ENCODE results near the gene FOXP4.

FOXP4 gene

DNA sequence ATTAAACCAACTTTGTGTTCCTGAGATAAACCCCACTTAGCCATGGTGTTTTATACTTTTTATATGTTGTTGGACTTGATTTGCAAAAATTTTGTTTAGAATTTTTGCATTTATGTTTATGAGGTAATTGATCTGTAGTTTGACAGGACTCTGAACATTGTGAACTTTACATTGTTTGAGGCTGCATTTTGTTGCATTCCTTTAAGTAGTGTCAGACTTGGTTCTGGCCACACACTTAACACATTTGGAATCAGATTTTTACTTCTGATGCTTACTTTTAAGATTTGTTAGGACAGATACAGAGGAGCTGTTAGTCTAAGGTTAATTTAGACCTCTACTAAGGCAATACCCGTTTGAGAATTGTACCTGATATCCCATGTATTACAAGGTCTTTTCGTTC is 75.6 kb downstream of the FOXP4 start:
- H3K4me3 ChIP-seq (ENCODE audit: low read depth, low read length) = no peak overlapping the region
- CTCF ChIA-PET = interaction anchor here (0.9 to 1.6 kb wide), 4 partner anchors 13 to 253 kb away, joined by 3 to 9 read pairs (median 3); no protein-coding TSS in a partner anchor
- POLR2A ChIA-PET = no interaction called here
- TF ChIP-seq, protein P1, sequence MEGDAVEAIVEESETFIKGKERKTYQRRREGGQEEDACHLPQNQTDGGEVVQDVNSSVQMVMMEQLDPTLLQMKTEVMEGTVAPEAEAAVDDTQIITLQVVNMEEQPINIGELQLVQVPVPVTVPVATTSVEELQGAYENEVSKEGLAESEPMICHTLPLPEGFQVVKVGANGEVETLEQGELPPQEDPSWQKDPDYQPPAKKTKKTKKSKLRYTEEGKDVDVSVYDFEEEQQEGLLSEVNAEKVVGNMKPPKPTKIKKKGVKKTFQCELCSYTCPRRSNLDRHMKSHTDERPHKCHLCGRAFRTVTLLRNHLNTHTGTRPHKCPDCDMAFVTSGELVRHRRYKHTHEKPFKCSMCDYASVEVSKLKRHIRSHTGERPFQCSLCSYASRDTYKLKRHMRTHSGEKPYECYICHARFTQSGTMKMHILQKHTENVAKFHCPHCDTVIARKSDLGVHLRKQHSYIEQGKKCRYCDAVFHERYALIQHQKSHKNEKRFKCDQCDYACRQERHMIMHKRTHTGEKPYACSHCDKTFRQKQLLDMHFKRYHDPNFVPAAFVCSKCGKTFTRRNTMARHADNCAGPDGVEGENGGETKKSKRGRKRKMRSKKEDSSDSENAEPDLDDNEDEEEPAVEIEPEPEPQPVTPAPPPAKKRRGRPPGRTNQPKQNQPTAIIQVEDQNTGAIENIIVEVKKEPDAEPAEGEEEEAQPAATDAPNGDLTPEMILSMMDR (IDR thresholded peaks at IDR 0.05; ENCODE audit: insufficient read depth, low read length, missing control alignments) = no peak
- no peak for DNase-seq (ENCODE audit: low read depth, low spot score)

GRCh38 chr6:41622206-41622988 is 76.2 kb downstream of the FOXP4 start:
- POLR2A ChIA-PET = no interaction called here
- CTCF ChIA-PET = interaction anchor here (0.9 to 1.6 kb wide), 4 partner anchors 12 to 254 kb away, joined by 3 to 9 read pairs (median 3); no protein-coding TSS in a partner anchor
- H3K4me3 ChIP-seq (ENCODE audit: low read depth, low read length) = no peak overlapping the region
- no peak for DNase-seq (ENCODE audit: low read depth, low spot score)
- TF ChIP-seq, protein P1 (IDR thresholded peaks at IDR 0.05; ENCODE audit: insufficient read depth, low read length, missing control alignments) = no peak

- ChIA-PET POLR2A (no interaction called here), CTCF (interaction anchor here (2.5 kb wide), 1 partner anchor 255 kb away, joined by 7 read pairs; no protein-coding TSS in a partner anchor)
- TF ChIP-seq, protein P1 (IDR thresholded peaks at IDR 0.05; ENCODE audit: insufficient read depth, low read length, missing control alignments) = no peak
- H3K4me3 ChIP-seq (ENCODE audit: low read depth, low read length) = no peak overlapping the region
- DNase-seq (ENCODE audit: low read depth, low spot score) = no peak
Observed at GRCh38 chr6:41623330-41623729, 77.1 kb downstream of the FOXP4 start.

DNA sequence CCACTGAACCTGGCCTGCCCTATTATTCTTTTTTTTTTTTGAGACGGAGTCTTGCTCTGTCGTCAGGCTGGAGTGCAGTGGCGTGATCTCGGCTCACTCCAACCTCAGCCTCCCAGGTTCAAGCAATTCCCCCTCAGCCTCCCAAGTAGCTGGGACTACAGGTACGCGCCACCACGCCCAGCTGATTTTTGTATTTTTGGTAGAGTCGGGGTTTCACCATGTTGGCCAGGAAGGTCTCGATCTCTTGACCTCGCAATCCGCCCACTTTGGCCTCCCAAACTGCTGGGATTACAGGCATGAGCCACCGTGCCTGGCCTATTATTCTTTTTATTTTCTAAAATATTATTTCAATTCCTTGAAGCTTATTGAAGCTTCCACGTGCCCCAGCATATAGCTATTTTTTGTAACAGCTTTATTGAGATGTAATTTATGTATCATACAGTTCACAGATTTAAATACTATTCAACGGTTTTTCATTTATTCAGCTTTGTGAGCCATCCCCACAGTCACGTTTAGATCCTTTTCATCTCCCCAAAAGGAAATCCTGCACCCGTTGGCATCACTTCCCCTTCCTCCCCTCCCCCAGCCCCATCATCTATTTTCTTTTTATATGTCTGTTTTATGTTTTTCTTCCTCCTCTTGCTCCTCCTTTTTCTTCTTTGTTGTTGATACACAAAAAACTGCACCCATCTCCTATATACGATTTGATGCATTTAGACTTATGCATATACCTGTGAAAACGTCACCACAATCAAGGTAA is 78.6 kb downstream of the FOXP4 start:
- POLR2A ChIA-PET = no interaction called here
- no peak for DNase-seq (ENCODE audit: low read depth, low spot score)
- TF ChIP-seq, protein P1 (IDR thresholded peaks at IDR 0.05; ENCODE audit: insufficient read depth, low read length, missing control alignments) = no peak
- H3K4me3 ChIP-seq (ENCODE audit: low read depth, low read length) = no peak overlapping the region
- CTCF ChIA-PET = interaction anchor here (1.1 to 3.7 kb wide), 4 partner anchors 10 to 257 kb away, joined by 4 to 22 read pairs (median 6); no protein-coding TSS in a partner anchor

DNA sequence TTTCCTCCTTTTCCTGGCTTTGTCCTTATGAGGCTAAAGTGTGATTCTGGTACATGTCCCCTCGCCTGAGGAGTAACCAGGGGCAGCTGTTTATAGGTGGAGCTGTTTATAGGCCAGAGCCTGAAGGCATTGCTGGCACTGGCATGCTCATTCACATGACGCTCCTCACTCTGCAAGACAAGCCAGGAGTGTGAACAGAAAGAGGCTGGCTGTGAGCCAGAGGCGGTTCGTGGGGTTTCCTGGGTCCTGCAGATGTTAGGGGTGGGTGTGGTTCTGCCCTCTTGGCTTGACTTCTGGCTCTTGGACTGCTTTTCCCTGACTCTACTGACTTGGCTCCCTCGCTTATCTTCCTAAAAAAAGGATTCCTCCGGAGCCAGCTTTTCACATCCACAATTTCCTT is 79.3 kb downstream of the FOXP4 start:
- CTCF ChIA-PET = interaction anchor here (1.1 to 3.7 kb wide), 4 partner anchors 11 to 258 kb away, joined by 4 to 22 read pairs (median 6); no protein-coding TSS in a partner anchor
- no peak overlapping the region for H3K4me3 ChIP-seq (ENCODE audit: low read depth, low read length)
- POLR2A ChIA-PET = no interaction called here
- DNase-seq (ENCODE audit: low read depth, low spot score) = no peak
- TF ChIP-seq, protein P1 (IDR thresholded peaks at IDR 0.05; ENCODE audit: insufficient read depth, low read length, missing control alignments) = no peak

GRCh38 chr6:41626022-41626421 is 79.8 kb downstream of the FOXP4 start:
- H3K4me3 ChIP-seq (ENCODE audit: low read depth, low read length) = no peak overlapping the region
- TF ChIP-seq, protein P1 (IDR thresholded peaks at IDR 0.05; ENCODE audit: insufficient read depth, low read length, missing control alignments) = no peak
- ChIA-PET POLR2A (no interaction called here), CTCF (interaction anchor here (3.7 kb wide), 1 partner anchor 23 kb away, joined by 22 read pairs; no protein-coding TSS in a partner anchor)
- no peak for DNase-seq (ENCODE audit: low read depth, low spot score)

Data from AG04449 (cell line).